Muscle of arm (tissue), 12 donors: ENCODE data around the gene METTL25. TPM values are rescaled to one million over a fixed set of nuclear protein-coding genes. Genes with fewer than 3 reads are reported as not detected.

Source experiments
- DNase-seq: peaks from one replicate; pipeline ENCODE4 v3.0.0-alpha.2; 2013
- polyA plus RNA-seq, 12 donors: library from polyadenylated mRNA; unstranded; fragments of 120-200 nt; gene quantifications; one replicate each; pipeline ENCODE4 v1.2.1, GENCODE V29; 2013; ENCODE audit not compliant: insufficient read length in 12 of 12

Gene METTL25
- polyA plus RNA-seq, 12 donors = 6.3 to 13.4 (median 10.9) TPM; not detected in 1

GRCh38 chr12:82383930-82384552, 25.7 kb downstream of the METTL25 start:
- DNase-seq = peak; percentile 30

GRCh38 chr12:82398879-82399278, 40.5 kb downstream of the METTL25 start:
- no peak for DNase-seq

- DNase-seq = no peak
Observed at GRCh38 chr12:82400819-82401218, 42.5 kb downstream of the METTL25 start.

- DNase-seq = no peak
Observed at GRCh38 chr12:82406651-82407050, 48.3 kb downstream of the METTL25 start.

- no peak for DNase-seq
Observed at GRCh38 chr12:82407481-82407880, 49.2 kb downstream of the METTL25 start.

GRCh38 chr12:82408844-82409243, 50.5 kb downstream of the METTL25 start:
- no peak for DNase-seq

GRCh38 chr12:82411546-82412230, 53.4 kb downstream of the METTL25 start:
- no peak for DNase-seq

GRCh38 chr12:82412246-82412645, 53.9 kb downstream of the METTL25 start:
- no peak for DNase-seq

GRCh38 chr12:82414044-82414443, 55.7 kb downstream of the METTL25 start:
- DNase-seq = no peak

- DNase-seq = no peak
Observed at GRCh38 chr12:82414926-82415325, 56.6 kb downstream of the METTL25 start.

- DNase-seq = no peak
Observed at GRCh38 chr12:82415402-82415801, 57.1 kb downstream of the METTL25 start.

- DNase-seq = no peak
Observed at GRCh38 chr12:82425241-82425640, 66.9 kb downstream of the METTL25 start.

GRCh38 chr12:82426081-82426480, 67.8 kb downstream of the METTL25 start:
- DNase-seq = no peak

- no peak for DNase-seq
Observed at GRCh38 chr12:82426586-82426985, 68.3 kb downstream of the METTL25 start.

- DNase-seq = no peak
Observed at GRCh38 chr12:82430541-82431145, 72.3 kb downstream of the METTL25 start.

- DNase-seq = no peak
Observed at GRCh38 chr12:82434392-82434911, 76.1 kb downstream of the METTL25 start.

- no peak for DNase-seq
Observed at GRCh38 chr12:82436354-82436753, 78.0 kb downstream of the METTL25 start.

- no peak for DNase-seq
Observed at GRCh38 chr12:82437744-82438143, 79.4 kb downstream of the METTL25 start.

- DNase-seq = no peak
Observed at GRCh38 chr12:82438356-82438755, 80.0 kb downstream of the METTL25 start.

- DNase-seq = no peak
Observed at GRCh38 chr12:82440885-82441284, 82.6 kb downstream of the METTL25 start.

GRCh38 chr12:82448911-82449578, 90.7 kb downstream of the METTL25 start:
- DNase-seq = no peak

- DNase-seq = no peak
Observed at GRCh38 chr12:82456633-82457032, 98.3 kb downstream of the METTL25 start.
